HepG2 (cell line): Measurements from ENCODE around the gene ZFAND6. TPM values are rescaled to one million over a fixed set of nuclear protein-coding genes. Genes with fewer than 3 reads are reported as not detected.

Experiments
- AHR ChIP-seq: IDR thresholded peaks from 2 replicates; pipeline ENCODE4 v1.6.1; 2018; ENCODE audit warnings: missing genetic modification reagents, missing compliant biosample characterization
- ARHGAP35 ChIP-seq: sonication (generic); formaldehyde crosslinking; IDR thresholded peaks from 2 replicates; pipeline ENCODE4 v1.9.0; 2022; ENCODE audit warnings: mild to moderate bottlenecking, inconsistent platforms, moderate library complexity, missing genetic modification reagents, borderline replicate concordance
- ARID5B ChIP-seq: IDR thresholded peaks from 2 replicates; pipeline ENCODE4 v1.4.0; 2020; ENCODE audit warnings: mild to moderate bottlenecking, missing genetic modification reagents
- ATF6 ChIP-seq: sonication (generic); formaldehyde crosslinking; conservative IDR thresholded peaks from 2 replicates; pipeline ENCODE4 v1.4.0; 2020; ENCODE audit warnings: missing genetic modification reagents
- CHD2 ChIP-seq: IDR thresholded peaks from 2 replicates; pipeline ENCODE4 v1.6.1; 2011; ENCODE audit warnings: low read depth, low read length, improper control_type of control experiment
- ELF4 ChIP-seq: sonication (generic); formaldehyde crosslinking; IDR thresholded peaks from 2 replicates; pipeline ENCODE4 v1.5.0; 2020; ENCODE audit warnings: missing genetic modification reagents, mild to moderate bottlenecking, moderate library complexity, borderline replicate concordance
- IKZF1 ChIP-seq: fragments of 450-650 bp; IDR thresholded peaks from 2 replicates; pipeline ENCODE4 v1.7.1; 2016
- KDM6A ChIP-seq: IDR thresholded peaks from 2 replicates; pipeline ENCODE4 v1.6.1; 2016; ENCODE audit warnings: low read depth
- MAX ChIP-seq: IDR thresholded peaks from 2 replicates; pipeline ENCODE4 v1.6.1; 2012; ENCODE audit warnings: inconsistent platforms
- NFE2L1 ChIP-seq: sonication (generic); formaldehyde crosslinking; IDR thresholded peaks from 2 replicates; pipeline ENCODE4 v1.4.0; 2020; ENCODE audit warnings: missing genetic modification reagents, mild to moderate bottlenecking, borderline replicate concordance
- POLR2A ChIP-seq, 2 experiments: IDR thresholded peaks; 2 replicates each; pipeline ENCODE4 v1.6.1; 2011; ENCODE audit warnings: low read depth in 2 of 2, low read length in 2 of 2, mild to moderate bottlenecking in 1 of 2, moderate library complexity in 1 of 2; ENCODE audit not compliant: insufficient read depth in 1 of 2
- REPIN1 ChIP-seq: sonication (generic); formaldehyde crosslinking; IDR thresholded peaks from 2 replicates; pipeline ENCODE4 v1.8.0; 2022; ENCODE audit warnings: missing genetic modification reagents, low read depth, mild to moderate bottlenecking, borderline replicate concordance
- YY1 ChIP-seq: IDR thresholded peaks from 2 replicates; pipeline ENCODE4 v1.6.1; 2011; ENCODE audit warnings: low read length, low read depth, moderate library complexity, mild to moderate bottlenecking; ENCODE audit not compliant: insufficient read depth, insufficient replicate concordance
- ZEB1 ChIP-seq: IDR thresholded peaks from 2 replicates; pipeline ENCODE4 v1.6.1; 2012; ENCODE audit warnings: mild to moderate bottlenecking, low read depth, inconsistent platforms; ENCODE audit not compliant: insufficient replicate concordance
- ZNF329 ChIP-seq: sonication (generic); formaldehyde crosslinking; IDR thresholded peaks from 2 replicates; pipeline ENCODE4 v1.9.0; 2021; ENCODE audit warnings: low read depth, mild to moderate bottlenecking, missing genetic modification reagents
- ZNF501 ChIP-seq: sonication (generic); formaldehyde crosslinking; IDR thresholded peaks from 2 replicates; pipeline ENCODE4 v1.5.1; 2020; ENCODE audit warnings: mild to moderate bottlenecking, moderate library complexity, missing genetic modification reagents
- ZNF652 ChIP-seq: IDR thresholded peaks from 2 replicates; pipeline ENCODE4 v1.6.1; 2016; ENCODE audit warnings: low read depth, borderline replicate concordance
- ZNF660 ChIP-seq: sonication (generic); formaldehyde crosslinking; IDR thresholded peaks from 2 replicates; pipeline ENCODE4 v1.5.1; 2020; ENCODE audit warnings: mild to moderate bottlenecking, low read depth, missing genetic modification reagents, borderline replicate concordance
- ZSCAN5A ChIP-seq: sonication (generic); formaldehyde crosslinking; IDR thresholded peaks from 2 replicates; pipeline ENCODE4 v1.8.0; 2022; ENCODE audit warnings: mild to moderate bottlenecking, missing genetic modification reagents, borderline replicate concordance
- polyA plus RNA-seq, 8 experiments: library from polyadenylated mRNA; depleted of rRNA in 3 of 8; stranded (reverse) in 7 of 8; unstranded in 1 of 8; fragments of >200 nt; fragmentation: Illumina TruSeq in 4 of 8; extraction: Trizol in 4 of 8; gene quantifications; 2 replicates each; pipeline versions ENCODE4 v1.2.1 to v1.2.3, GENCODE V29; 2011 to 2016; ENCODE audit warnings: low read depth in 4 of 8, missing spikeins in 1 of 8, mixed read lengths in 1 of 8; ENCODE audit not compliant: insufficient read depth in 1 of 8
- total RNA-seq, 5 experiments: library from RNA; depleted of rRNA; stranded (reverse); fragments of >200 nt; fragmentation: Illumina TruSeq; extraction: Trizol; gene quantifications; 2 replicates each; pipeline ENCODE4 v1.2.3, GENCODE V29; 2016; ENCODE audit warnings: low read depth in 1 of 5

Gene ZFAND6
- total and polyA plus RNA-seq, 2 of the 13 experiments (the other 11 are each of a cell fraction or from before 2014, with no cell fraction given), result 84.2 to 115 TPM

- no peak for TF ChIP-seq ARHGAP35 (CRISPR knock-in tag)
- TF ChIP-seq IKZF1, result no peak
- TF ChIP-seq CHD2, result peak; percentile 69; the same call in 1 of the 2 replicates
- peak; percentile 31 for TF ChIP-seq YY1
- no peak for TF ChIP-seq ATF6 (CRISPR knock-in tag)
- TF ChIP-seq ZEB1, result no peak
- TF ChIP-seq REPIN1, result no peak
- no peak for TF ChIP-seq ZSCAN5A
- no peak for TF ChIP-seq ZNF329
- no peak for TF ChIP-seq AHR (CRISPR knock-in tag)
- no peak for TF ChIP-seq POLR2A (IDR thresholded peaks at IDR 0.05; ENCODE audit: insufficient read depth in 1 of 2, low read depth in 2 of 2, low read length in 2 of 2)
- TF ChIP-seq ZNF501 (CRISPR knock-in tag), result no peak
- TF ChIP-seq ZNF660 (CRISPR knock-in tag), result no peak
- no peak for TF ChIP-seq ARID5B
- TF ChIP-seq ZNF652 (CRISPR knock-in tag), result no peak
- no peak for TF ChIP-seq MAX
- no peak for TF ChIP-seq ELF4 (CRISPR knock-in tag)
- TF ChIP-seq NFE2L1 (CRISPR knock-in tag), result no peak
- TF ChIP-seq KDM6A (CRISPR knock-in tag), result no peak
Measured at GRCh38 chr15:80059786-80060355, 395 bp downstream of the ZFAND6 start (continued).
